ENCODE results near the gene DHDH.
"Not testable (repeated sequence)": the region's sequence is repeated elsewhere in the genome, so short reads cannot be mapped to it uniquely, and the experiment has no call there.

DNA sequence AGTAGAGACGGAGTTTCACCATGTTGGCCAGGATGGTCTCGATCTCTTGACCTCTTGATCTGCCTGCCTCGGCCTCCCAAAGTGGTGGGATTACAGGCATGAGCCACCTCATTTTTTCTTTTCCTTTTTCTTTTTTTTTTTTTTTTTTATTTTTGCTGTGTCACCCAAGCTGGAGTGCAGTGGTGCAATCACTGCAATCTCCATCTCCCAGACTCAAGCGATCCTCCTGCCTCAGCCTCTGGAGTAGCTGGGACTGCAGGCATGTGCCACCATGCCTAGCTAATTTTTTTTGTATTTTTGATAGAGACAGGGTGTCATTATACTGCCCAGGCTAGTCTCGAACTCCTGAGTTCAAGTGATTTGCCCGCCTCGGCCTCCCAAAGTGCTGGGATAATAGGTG lies 31.2 kb upstream of the DHDH start:
- not testable (repeated sequence) for TF ChIP-seq CTCF, POLR2A (IDR thresholded peaks at IDR 0.05)
